GM18870 (cell line): ENCODE results near the gene CTRL.
"Not testable (repeated sequence)": the region's sequence is repeated elsewhere in the genome, so short reads cannot be mapped to it uniquely, and the experiment has no call there.

Experiments used
- ATAC-seq: cut with Tn5 transposase; IDR thresholded peaks from one replicate; pipeline ENCODE4 v1.9.1; 2021; ENCODE audit warnings: moderate library complexity; ENCODE audit not compliant: unreplicated experiment

The CTRL gene

DNA sequence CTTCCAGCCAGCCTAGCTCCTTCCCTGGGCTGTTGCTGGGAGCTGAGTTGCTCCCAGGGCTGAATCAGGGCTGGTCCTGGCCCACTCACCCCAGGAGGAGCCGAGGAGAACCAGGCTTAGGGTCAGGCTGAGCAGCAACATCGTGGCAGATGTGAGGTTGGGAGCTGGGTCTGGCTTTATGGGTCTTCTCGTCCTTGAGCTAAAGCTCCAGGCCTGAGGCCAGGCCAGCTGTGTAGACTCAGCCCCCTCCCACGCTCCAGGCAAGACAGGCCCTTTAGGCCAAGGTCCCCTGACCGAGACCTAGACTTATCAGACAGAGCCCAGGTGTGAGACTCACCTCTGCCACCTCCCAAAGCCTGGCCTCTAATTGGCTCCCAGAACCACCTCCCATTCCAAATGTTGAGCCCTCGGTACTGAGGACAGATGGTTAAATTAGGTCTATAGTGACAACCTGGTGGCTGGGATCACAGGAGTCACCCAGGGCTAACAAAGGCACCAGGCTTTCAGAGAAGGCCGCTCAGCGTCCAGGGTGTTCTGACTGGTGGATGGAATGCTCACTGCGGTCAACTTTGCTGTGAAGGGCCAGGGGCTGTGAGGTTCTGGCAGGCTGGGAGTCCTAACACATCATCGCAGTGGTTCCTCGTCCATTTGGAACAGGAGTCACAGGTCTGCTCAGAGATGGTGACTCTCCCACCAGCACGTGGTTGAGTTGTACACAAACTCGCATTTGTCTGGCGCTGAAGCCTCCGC lies at the start of gene CTRL:
TSS of gene CTRL (minus strand) at position 151 of the 750 bp plus-strand sequence. CDS start at position 141, 10 bp downstream.
- no peak for ATAC-seq

DNA sequence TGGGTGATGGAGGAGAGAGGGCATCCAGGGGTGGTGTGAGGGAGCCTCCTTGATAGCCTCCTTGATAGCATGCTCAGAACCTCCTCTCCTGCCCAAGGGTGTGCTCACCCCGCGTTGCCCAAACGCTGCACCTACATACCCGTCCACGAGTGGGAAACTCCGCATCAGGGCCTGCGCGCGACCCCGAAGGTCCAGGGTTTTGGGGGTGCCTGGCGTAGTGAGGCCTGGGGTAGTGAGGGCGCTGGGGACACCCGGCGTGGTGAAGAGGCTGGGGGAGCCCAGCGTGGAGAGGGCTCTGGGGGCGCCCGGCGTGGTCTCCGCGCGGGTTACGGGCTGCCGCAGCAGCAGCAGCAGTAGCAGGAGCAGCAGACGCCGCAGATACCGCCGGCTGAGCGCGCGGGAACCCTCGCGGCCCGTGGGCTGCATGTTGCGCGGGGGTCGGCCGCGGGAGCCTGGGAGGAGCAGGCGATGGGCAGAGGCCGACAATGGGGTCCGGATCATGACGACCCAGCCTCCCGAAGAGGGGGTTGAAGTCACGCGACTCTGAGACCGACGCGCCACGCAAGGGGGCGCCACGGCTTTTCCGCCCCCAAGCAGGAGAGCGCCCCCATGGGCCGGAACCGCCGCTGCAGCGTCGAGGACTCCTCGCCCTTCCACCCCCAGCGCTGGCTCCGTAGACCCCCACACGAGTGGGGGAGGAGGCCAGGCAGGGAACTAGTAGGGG lies 48.5 kb upstream of the CTRL start, which contains the start of gene DPEP3:
TSS of gene DPEP3 (minus strand) at position 545 of the 724 bp plus-strand sequence. CDS start at position 426, 119 bp downstream.
- ATAC-seq, result no peak

DNA sequence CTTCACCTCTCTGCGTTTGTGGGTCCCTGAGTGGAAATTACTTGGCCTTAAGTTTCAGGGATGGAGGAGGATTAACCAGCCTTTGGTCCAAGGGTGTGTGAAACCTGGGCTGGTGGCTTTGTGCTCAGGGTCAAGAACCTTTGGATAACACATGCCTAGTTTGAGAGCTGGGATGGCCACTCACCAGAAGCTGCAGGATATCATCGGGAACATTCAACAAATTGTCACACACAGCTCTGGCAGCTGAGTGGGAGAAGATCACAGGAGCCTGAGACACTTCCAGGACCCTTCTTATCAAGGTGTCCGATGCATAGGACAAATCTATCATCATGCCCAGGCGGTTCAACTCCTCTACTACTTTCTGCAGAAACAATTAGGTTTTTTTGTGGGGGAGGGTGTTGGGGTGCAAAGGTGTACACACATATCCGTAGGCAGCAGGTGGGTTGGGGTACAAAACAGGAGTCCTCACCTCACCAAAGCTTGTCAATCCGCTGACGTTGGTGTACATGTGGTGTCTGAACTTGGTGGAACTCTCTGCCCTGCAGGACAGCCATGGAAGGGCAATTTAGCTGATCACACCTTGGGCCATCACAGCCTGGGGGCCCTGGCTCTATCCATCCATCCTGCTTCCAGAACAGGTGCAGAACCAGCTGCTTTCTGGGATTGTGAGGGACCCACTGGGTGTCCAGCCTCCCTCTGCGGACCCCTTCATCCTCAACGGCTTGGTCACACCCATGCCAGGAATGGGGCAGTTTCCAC lies 46.0 kb upstream of the CTRL start:
- ATAC-seq, result no peak

DNA sequence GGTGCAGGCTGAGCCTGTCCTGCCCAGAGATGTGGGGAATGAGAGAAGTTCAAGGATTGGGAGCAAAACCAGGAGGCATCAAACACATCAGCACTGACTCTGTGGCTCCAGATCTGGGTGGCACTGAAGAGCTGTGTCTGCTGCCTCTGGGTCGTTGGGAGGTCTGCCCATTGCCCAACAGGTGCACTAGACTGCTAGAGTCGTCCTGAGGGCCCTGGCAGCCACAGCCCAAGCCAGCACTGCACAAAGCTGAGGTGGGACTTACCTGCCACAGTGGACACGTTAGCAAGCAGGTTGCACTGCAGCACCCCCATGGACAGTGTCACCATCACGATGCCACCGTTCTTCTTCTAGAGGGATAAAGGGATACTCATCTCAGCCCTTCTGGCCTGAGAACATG lies 45.3 kb upstream of the CTRL start:
- no peak for ATAC-seq

DNA sequence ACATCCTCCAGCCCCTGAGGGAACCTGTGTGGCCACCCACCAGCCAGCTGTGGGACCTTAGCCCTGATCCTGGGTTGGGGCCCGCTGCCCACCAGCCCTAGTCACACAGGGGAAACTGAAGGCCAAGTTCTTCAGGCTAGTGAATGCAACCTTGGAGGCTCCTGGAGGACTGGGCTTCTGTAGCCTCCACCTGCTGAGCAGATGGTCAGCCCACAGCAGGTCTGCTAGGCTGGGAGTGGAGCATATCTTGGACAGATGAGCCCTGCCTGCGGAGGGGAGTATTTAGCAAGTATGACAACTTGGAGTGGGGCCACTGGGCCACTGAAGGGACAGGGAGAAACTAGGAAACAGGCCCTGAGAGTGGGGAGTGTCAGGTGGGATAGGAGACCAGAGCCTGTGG lies 44.5 kb upstream of the CTRL start:
- ATAC-seq, result no peak

DNA sequence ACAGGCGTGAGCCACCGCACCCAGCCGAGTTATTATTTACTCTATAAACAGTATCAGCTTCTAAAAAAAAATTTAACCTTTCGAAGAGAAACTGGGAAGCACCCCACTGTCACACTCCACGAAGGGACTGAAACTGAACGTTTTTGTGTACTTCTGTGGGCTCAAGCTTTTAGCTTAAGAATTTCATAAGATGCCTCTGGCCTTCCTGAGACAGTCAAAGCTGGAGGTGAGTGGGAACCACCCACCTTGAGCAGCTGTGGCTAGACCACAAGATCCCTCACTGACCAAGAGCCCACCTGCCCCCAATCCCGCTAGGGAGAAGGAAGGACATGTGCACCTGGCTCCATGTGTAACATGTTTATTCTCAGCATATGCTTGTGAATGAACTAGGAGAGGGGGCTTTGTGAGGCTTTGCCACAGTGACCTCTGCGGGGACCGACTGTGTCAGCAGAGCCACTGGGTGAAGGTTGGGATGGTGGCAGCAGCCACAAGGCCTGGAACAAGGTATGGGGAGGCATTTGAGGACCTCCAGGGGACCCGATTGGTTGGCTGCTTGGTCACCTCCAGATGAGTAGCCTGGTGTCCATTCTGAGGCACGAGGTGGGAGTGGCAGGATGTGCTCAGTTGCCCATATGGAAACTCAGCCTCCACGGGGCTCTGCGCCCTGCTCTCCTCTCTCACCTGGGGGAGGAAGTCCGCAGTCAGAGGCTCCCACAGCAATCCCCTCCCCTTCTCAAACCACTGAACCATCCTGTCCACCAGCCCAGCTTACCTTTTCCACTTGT lies 43.9 kb upstream of the CTRL start:
- no peak for ATAC-seq

DNA sequence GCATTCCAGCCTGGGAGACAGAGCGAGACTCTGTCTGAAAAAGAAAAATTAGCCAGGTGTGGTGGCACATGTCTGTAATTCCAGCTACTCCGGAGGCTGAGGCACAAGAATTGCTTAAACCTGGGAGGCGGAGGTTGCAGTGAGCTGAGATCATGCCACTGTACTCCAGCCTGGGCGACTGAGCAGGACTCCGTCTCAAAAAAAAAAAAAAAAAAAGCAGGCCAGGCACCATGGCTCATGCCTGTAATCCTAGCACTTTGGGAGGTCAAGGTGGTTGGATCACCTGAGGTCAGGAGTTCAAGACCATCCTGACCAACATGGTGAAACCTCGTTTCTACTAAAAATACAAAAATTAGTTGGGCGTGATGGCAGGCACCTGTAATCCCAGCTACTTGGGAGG lies 40.6 kb upstream of the CTRL start:
- not testable (repeated sequence) for ATAC-seq

DNA sequence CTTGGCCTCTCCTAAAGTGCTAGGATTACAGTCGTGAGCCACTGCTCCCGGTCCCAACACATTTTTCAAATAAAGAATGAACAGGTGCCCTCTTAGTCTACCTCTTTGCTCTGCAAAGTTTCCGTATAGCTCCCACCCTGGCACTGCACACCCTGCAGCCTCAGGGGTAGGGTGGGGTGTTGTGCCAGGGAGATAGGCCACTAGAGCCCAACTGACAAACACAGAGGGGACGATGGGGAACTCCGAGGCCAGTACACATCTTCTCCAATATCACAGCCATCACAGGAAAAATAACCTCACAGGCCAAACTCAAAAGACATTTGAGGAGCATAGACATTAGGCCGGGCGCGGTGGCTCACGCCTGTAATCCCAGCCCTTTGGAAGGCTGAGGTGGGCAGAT lies 39.4 kb upstream of the CTRL start:
- no peak for ATAC-seq

DNA sequence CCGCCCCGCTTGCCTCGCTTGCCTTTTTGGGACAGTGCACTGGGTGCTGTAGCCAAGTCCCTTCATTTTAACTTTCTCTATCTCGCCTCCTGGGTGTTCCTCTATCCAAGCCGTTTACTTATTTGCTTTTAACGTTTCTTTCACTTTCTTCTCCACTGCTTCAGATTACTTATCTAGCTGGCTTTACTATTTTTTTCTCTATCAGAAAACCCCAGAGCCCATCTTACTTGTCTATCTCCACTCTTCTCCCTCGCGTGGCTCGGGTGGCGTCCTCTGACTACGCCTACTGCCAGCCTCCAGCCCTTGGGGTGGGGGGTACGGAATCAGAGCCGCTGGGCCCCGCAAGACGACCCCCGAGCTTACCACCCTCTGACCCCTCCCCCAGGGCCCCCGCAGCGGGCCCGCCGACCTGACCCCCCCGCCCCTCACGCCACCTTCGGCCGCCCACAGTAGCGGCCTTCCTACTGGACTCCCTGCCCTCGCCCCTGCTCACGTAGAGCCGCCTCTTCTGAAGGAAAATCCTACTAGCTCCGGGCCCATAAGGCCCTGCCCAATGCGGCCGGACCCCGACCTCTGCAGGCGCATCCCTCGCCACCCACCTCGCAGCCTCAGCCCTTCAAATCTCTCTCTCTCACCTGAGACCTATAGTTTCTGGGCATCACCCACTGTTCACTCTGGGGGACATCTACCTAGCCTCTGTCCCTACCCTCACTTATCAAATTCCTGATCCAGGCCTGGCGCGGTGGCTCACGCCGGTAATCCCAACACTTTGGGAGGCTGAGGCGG lies 37.8 kb upstream of the CTRL start:
- no peak for ATAC-seq

DNA sequence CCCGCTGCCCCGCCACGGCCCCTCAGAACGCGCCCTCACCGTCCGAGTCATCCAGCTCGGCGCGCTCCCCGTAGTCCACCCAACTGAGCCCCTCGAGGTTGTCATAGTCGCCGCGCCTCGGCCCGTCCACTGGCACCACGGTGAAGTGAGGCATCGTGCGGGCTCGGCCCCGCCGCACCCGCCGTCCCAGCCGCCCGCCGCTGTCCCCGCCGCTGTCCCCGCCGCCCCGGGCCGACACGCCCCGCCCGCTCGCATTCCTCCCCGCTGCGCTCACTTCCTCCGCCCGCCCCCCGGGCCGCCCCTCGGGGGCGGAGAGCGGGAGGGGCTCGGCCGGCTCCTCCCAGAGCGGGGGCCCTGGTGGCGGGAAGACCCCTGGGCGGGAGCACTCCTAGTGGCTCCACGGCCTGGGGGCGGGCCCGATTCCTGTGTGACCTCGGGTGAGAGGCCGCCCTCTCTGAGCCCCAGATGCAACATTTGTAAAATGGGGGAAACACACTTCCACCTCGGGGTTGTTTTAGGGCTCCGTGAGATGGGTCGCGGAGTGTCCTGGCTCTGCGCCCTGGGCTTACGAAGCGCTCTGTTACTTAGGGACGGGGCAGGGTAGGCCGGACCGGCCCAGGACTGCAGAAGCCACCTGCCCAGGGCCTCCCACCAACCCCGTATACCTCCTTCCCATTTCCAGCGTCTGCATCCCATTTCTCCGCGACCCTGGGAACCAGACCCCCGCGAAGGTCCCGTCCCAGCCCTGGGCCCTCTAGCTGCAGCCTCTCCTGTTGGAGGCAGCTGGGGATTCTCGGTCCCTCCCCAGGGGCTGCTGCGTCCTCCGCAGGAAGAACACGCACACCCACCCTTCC lies 37.0 kb upstream of the CTRL start, which contains the start of gene SLC12A4:
TSS of gene SLC12A4 (minus strand) at position 238 of the 854 bp plus-strand sequence. CDS start at position 154, 84 bp downstream.
- no peak for ATAC-seq

DNA sequence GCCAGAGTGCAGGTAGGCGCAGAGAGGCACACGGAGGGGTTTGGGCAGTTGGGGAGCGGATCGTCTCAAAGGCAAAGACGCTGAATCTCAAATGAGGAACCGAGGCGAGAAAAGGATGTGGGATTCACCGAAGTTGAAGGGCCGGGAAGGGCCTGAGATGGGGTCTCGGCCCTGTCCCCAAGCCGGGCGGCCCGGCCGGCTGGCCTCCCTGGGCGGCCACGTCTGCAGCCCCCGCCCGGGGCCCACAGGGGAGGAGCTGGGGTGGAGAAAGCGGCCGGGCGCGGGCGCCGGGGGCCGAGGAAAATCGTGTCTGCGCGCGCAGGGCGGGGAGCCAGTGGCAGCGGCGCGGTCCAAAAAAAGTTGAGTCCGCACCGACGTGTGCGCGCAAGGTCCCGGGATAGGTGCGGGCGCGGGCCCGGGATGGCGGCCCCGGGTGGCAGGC lies 36.3 kb upstream of the CTRL start:
- no peak for ATAC-seq

DNA sequence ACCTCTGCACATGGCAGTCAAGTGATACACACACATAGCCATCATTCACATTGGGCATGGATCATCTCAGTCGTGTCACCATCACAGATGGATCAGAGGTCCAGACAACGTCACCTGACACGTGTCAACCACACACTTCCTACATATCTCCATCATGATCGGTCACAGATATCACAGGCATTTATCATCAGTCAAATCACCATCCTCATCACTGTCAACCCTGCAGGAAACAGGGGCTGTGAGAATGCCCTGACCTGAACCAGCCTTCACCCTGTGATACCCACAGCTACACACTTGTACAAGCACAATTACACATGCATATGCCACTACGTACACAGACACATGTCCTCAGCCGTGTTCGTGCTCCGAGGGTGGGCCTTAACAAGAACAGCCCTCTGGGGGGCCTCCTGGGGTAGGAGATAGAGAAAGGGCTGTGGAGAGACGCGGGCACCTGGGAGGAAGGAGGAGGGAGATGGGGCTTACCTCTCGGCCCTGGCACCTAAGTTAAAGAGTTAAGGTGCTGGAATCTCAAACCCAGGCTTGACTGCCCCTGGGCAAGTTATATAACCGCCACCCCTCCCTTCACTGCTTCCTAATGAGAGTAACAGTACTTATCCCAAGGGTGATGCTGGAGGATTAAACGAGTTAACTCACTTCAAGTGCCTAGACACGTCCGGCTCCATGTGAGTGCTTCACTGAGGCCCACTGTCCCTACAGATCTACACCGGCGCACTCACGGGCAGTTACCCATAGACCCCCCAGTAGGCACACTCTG lies 35.7 kb upstream of the CTRL start:
- no peak for ATAC-seq

DNA sequence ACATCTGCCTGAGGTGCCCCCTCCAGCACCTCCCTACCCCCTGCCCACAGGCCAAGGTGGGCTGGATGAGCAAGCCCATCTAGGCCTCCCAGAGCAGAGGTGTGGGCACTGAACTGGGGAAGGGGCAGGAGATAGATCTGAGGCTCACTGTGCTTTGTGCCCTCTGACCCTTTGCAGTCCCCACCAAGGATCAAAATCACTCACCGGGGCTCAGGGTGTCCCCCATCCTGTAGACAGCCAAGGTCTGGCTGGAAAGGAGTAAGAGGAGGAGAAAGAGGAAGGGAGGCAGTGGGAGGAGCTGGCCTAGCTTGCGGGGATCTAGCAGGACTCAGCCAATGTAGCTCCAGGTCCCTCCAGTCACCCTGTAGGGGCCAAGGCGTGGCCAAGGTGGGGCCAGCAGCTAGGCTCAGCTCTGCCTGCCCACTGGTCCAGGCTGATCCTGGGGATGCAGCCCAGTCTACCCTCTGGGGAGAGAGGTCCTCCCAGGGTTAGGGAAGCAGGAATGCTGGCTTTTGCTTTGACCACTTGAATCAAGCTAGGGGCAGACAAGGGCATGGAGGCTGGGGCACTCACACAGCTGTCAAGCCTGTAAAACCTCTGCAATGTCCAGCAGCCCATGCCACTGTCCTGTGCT lies 35.0 kb upstream of the CTRL start:
- no peak for ATAC-seq

DNA sequence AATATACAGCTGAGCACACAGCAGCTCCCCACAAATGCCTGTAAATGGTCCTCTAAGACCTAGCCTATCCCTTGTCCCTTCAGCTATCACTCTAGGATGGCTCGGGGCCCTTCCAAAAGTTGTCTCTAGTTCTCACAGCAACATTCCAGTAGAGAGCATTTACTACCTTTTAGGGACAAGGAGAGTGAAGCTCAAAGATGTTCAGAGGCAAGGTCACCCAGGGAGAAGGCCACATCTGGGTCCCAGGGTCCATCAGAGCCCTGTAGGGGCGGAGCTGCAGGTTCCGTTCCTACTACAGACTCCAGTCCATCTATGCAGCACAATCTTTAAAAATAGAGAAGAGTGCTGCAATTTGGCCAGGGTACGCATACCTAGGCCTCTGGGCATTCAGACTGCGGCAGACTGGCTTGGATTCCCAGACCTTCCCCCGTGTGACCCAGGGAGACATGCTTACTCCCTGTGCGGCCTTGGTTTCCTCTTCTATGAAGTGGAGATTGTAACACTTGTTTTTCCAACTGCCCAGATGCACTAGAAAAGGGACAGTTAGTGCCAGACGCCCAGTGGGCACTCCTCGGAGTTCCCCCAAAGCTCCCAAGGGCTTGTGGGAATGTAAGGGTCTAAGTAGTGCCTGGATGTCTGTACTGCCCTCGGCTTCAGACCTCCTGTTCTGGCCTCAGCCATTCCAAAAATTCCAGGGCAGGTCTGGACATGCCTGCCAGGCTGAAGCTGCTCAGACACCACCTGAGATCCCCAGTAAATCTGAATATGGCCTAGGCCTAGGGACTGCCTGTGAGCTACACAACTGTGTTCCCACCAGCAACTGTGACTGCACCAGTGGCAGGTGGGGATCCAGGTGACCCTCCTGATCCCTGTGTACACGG lies 34.2 kb upstream of the CTRL start:
- no peak for ATAC-seq

DNA sequence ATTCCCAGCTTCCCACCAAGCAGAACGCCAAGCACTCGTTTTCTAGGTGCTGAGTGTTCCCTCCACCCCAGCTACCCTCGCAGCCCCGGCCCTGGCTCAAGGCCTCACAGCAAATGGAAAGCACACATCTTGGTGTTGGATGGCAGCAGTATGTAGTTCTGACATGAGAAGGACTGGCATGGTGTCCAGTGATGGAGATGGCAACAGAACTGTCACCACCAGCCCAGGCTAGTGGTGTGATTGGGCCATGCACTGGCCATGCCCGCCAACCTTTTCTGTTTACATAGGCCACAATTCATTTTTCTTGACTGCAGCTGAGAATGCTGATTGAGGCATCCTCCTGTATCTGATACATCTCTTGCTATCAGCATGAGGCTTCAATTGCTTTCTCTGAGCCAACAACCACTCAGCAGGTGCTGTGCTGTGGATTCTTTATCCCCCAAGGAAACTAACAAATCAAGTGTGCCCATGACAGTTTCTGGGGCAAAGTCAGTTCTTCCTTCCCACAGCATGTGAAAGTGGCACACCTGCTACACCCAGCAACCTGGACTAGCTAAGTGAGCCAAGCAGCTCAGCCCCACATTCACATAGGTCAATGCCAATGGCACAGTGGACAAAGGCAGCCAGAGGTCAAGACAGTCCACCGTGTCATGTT lies 32.9 kb upstream of the CTRL start:
- no peak for ATAC-seq

DNA sequence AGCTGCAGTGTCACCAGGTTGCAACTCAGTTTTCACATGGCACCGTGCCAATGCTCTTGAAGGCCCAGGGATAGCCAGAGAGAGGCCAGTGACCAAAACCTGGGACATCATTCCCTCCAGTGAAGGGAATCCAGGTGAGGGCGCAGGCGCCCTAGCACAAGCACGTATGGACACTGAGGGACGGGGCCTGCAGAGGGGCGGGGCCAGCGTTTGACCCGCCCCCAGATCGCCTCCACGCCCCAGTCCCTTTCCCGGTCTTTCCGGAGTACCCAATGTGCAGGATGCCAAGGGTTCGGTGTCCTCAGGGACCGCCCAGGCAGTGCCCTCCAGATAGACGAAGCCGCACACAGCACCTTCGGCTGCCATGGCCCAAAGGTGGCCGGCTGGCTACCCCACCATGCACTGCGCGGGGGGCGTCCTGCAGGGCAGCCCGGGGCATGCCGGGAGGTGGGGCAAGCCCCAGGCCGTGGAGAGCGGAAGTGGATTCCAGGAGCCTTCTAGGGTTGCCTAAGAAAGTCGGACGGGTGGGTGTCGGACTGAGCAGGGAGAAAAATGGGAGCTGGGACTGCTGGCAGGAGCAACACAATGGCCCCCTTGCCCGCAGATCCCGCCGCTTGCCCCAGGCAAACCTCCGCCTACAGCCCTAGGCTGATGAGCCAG lies 32.1 kb upstream of the CTRL start:
- no peak for ATAC-seq
